NCI-H1436 (cell line): Measurements from ENCODE around the gene OR5AL1.
"Not testable (repeated sequence)": the region's sequence is repeated elsewhere in the genome, so short reads cannot be mapped to it uniquely, and the experiment has no call there.

Experiments
- DNase-seq: peaks from one replicate; lab custom pipeline; 2025; lab: John Stamatoyannopoulos, UW

Gene OR5AL1

DNA sequence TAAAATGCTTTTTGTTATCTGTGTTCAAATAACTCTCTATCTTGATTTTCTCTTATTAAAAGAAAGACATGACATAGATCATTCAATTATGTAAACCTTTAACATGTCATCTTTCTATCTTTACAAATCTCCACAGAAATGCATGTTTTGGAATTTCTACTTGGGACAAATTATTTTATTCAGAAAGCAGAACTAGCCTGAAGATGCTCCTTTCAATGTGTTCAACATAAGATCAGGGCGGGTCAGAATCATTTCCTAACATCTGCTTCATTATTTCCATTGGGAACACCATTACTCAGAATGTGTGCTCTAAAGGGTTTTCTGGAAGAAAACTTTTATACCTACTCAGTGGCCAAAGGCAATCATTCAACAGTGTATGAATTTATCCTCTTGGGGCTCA, at the start of gene OR5AL1:
TSS of gene OR5AL1 (plus strand) at position 301 of the 400 bp plus-strand sequence.
- no peak for DNase-seq

DNA sequence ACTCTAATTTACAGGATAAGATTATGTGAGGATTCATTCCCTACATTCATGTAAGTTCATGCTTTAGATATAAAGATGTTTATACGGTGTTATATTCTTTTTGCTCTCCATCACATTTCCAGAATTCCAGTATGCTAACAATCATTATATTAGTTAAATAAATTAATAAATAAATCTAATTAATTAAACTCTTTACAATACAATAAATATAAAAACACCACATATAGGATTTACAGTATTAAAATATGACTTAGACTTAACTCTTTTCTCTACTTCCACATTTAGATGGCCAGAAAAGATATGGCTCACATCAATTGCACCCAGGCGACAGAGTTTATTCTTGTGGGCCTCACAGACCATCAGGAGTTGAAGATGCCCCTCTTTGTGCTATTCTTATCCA, 37.2 kb upstream of the OR5AL1 start, which contains the start of gene OR8U1:
TSS of gene OR8U1 (plus strand) at position 301 of the 400 bp plus-strand sequence. CDS start at position 301, 0 bp downstream.
- no peak for DNase-seq

DNA sequence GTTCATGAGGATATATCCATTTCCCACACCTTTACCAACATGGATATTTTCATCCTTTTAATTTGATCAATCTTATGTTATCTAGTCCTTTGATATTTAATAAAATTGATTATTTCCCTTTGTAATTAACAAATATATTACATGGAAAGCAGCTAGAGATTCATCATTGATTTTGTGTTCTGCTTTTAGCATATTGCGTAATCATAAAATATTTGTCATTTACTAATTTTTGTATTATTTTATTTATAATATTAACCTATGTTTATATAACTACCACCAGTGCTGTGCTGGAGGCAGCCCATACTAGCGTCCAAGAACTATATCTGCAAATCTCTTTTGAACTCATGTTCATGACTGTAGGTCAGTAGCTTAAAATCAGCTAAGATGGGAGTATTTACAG, 32.4 kb upstream of the OR5AL1 start:
- DNase-seq = no peak

GRCh38 chr11:56394381-56394780, 18.1 kb upstream of the OR5AL1 start:
- no peak for DNase-seq

DNA sequence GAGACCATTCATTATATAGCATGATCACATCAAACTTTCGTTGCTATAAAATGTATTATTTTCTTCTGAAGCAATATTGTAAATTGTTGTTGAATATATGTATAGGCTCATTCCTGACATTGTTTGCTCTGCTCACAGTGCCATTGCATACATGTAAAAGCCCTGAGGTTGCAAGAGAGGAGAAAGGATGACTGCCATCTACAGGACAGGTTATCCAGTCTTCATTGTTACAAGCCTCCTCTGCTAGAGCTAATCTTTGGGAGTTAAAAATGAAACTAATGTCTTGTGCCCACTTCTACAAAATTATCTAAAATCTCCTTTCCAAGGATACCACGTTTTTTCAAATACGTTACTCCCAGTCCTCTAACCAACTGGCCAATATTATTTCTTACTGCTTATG, 16.4 kb upstream of the OR5AL1 start:
- DNase-seq = no peak

- not testable (repeated sequence) for DNase-seq
Observed at GRCh38 chr11:56401858-56402461, 10.5 kb upstream of the OR5AL1 start.

GRCh38 chr11:56404393-56404792, 8.1 kb upstream of the OR5AL1 start:
- no peak for DNase-seq

DNA sequence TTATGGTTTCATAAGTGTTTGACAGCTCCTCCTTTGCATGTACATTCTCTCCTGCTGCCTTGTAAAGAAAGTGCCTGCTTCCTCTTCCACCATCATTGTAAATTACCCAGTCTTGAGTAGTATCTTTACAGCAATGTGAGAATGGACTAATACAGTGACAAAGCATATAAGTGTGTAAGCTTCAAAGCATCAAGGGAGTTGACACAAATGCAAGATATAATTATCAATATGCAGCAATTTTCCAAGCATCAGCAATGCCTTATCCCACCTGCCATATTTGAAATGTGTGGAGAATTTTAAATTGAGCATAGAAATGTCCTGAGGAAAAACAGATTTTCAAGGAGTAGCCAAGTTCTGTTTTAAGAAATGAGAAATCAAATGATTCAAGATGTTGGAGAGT, 1.7 kb upstream of the OR5AL1 start:
- no peak for DNase-seq

GRCh38 chr11:56453521-56453920, 41.0 kb downstream of the OR5AL1 start:
- no peak for DNase-seq

GRCh38 chr11:56457076-56457475, 44.6 kb downstream of the OR5AL1 start:
- no peak for DNase-seq
